ENCODE measurements around the gene H2BK1.

- TF ChIP-seq CTCF (IDR thresholded peaks at IDR 0.05) (no peak), POLR2A (IDR thresholded peaks at IDR 0.05) (no peak)
Observed at GRCh38 chr7:151225948-151226510, 15.7 kb upstream of the H2BK1 start.

Data from uterus (tissue), 2 donors.